Measurements from ENCODE around the gene WASHC3. TPM values are rescaled to one million over a fixed set of nuclear protein-coding genes. Genes with fewer than 3 reads are reported as not detected.

The WASHC3 gene
- total RNA-seq, 1 experiment from 2014 or later, result 16.6 TPM

- peaks cover 17% of the 10 kb centered on the region for H3K27me3 ChIP-seq (replicated peaks; ENCODE audit: insufficient read depth, low read depth, low read length, poor library complexity)
- ChIA-PET POLR2A (ENCODE audit: low non-redundant PET) (no interaction called here), CTCF (no interaction called here)
- TF ChIP-seq CTCF (conservative IDR thresholded peaks at IDR 0.05; ENCODE audit: low read depth, low read length) (no peak), EZH2 (IDR thresholded peaks at IDR 0.05; ENCODE audit: borderline replicate concordance, low read depth, low read length, poor library complexity, severe bottlenecking) (no peak)
- no peak overlapping the region for H3K27ac ChIP-seq (ENCODE audit: low read depth, low read length, poor library complexity, severe bottlenecking)
- no TSS peak for BruUV-seq (replicated peaks)
- no peak overlapping the region for H3K4me3 ChIP-seq (ENCODE audit: low read depth, low read length, poor library complexity, severe bottlenecking)
- no peaks in the 10 kb centered on the region for H3K9me3 ChIP-seq (ENCODE audit: low read depth, low read length, poor library complexity, severe bottlenecking)
- H3K36me3 ChIP-seq (ENCODE audit: insufficient read depth, low read length, poor library complexity, severe bottlenecking), result no peaks in the 10 kb centered on the region
- intact Hi-C loops (cut with micrococcal nuclease; ENCODE audit: unreplicated experiment), result no loop called here
- no peak for DNase-seq (ENCODE audit: low spot score)
- no peaks in the 10 kb centered on the region for H3K4me1 ChIP-seq (ENCODE audit: insufficient read depth, low read length, poor library complexity, severe bottlenecking)
Measured at GRCh38 chr12:101992091-101992490, 69.7 kb downstream of the WASHC3 start.

GRCh38 chr12:101982307-101982706 lies 79.5 kb downstream of the WASHC3 start:
- H3K27ac ChIP-seq (ENCODE audit: low read depth, low read length, poor library complexity, severe bottlenecking), result no peak overlapping the region
- ChIA-PET POLR2A (ENCODE audit: low non-redundant PET) (no interaction called here), CTCF (no interaction called here)
- no peak overlapping the region for H3K4me3 ChIP-seq (ENCODE audit: low read depth, low read length, poor library complexity, severe bottlenecking)
- H3K27me3 ChIP-seq (replicated peaks; ENCODE audit: insufficient read depth, low read depth, low read length, poor library complexity), result peaks cover 33% of the 10 kb centered on the region
- no TSS peak for BruUV-seq (replicated peaks)
- intact Hi-C loops (cut with micrococcal nuclease; ENCODE audit: unreplicated experiment), result no loop called here
- no peak for DNase-seq (ENCODE audit: low spot score)
- H3K9me3 ChIP-seq (ENCODE audit: low read depth, low read length, poor library complexity, severe bottlenecking), result no peaks in the 10 kb centered on the region
- no peak for TF ChIP-seq CTCF (conservative IDR thresholded peaks at IDR 0.05; ENCODE audit: low read depth, low read length)
- no peak for TF ChIP-seq EZH2 (IDR thresholded peaks at IDR 0.05; ENCODE audit: borderline replicate concordance, low read depth, low read length, poor library complexity, severe bottlenecking)
- H3K36me3 ChIP-seq (ENCODE audit: insufficient read depth, low read length, poor library complexity, severe bottlenecking), result no peaks in the 10 kb centered on the region
- no peaks in the 10 kb centered on the region for H3K4me1 ChIP-seq (ENCODE audit: insufficient read depth, low read length, poor library complexity, severe bottlenecking)

GRCh38 chr12:101981868-101982267 lies 79.9 kb downstream of the WASHC3 start:
- intact Hi-C loops (cut with micrococcal nuclease; ENCODE audit: unreplicated experiment), result no loop called here
- no peaks in the 10 kb centered on the region for H3K36me3 ChIP-seq (ENCODE audit: insufficient read depth, low read length, poor library complexity, severe bottlenecking)
- H3K9me3 ChIP-seq (ENCODE audit: low read depth, low read length, poor library complexity, severe bottlenecking), result no peaks in the 10 kb centered on the region
- DNase-seq (ENCODE audit: low spot score), result no peak
- no peak for TF ChIP-seq CTCF (conservative IDR thresholded peaks at IDR 0.05; ENCODE audit: low read depth, low read length)
- TF ChIP-seq EZH2 (IDR thresholded peaks at IDR 0.05; ENCODE audit: borderline replicate concordance, low read depth, low read length, poor library complexity, severe bottlenecking), result no peak
- H3K4me1 ChIP-seq (ENCODE audit: insufficient read depth, low read length, poor library complexity, severe bottlenecking), result no peaks in the 10 kb centered on the region
- no peak overlapping the region for H3K27ac ChIP-seq (ENCODE audit: low read depth, low read length, poor library complexity, severe bottlenecking)
- POLR2A ChIA-PET (ENCODE audit: low non-redundant PET), result no interaction called here
- H3K4me3 ChIP-seq (ENCODE audit: low read depth, low read length, poor library complexity, severe bottlenecking), result no peak overlapping the region
- no TSS peak for BruUV-seq (replicated peaks)
- CTCF ChIA-PET, result no interaction called here
- peaks cover 29% of the 10 kb centered on the region for H3K27me3 ChIP-seq (replicated peaks; ENCODE audit: insufficient read depth, low read depth, low read length, poor library complexity)
